ENCODE results near the gene PNMT. TPM values are rescaled to one million over a fixed set of nuclear protein-coding genes. Genes with fewer than 3 reads are reported as not detected.
"Not testable (repeated sequence)": the region's sequence is repeated elsewhere in the genome, so short reads cannot be mapped to it uniquely, and the experiment has no call there.

Gene PNMT
- polyA plus RNA-seq, 1 donor = 5.0 TPM

- DNase-seq = not testable (repeated sequence)
Observed at GRCh38 chr17:39711071-39711470, 42.8 kb downstream of the PNMT start.

- DNase-seq = no peak
Observed at GRCh38 chr17:39711851-39712250, 43.6 kb downstream of the PNMT start.

- DNase-seq = no peak
Observed at GRCh38 chr17:39714234-39714633, 46.0 kb downstream of the PNMT start.

DNA sequence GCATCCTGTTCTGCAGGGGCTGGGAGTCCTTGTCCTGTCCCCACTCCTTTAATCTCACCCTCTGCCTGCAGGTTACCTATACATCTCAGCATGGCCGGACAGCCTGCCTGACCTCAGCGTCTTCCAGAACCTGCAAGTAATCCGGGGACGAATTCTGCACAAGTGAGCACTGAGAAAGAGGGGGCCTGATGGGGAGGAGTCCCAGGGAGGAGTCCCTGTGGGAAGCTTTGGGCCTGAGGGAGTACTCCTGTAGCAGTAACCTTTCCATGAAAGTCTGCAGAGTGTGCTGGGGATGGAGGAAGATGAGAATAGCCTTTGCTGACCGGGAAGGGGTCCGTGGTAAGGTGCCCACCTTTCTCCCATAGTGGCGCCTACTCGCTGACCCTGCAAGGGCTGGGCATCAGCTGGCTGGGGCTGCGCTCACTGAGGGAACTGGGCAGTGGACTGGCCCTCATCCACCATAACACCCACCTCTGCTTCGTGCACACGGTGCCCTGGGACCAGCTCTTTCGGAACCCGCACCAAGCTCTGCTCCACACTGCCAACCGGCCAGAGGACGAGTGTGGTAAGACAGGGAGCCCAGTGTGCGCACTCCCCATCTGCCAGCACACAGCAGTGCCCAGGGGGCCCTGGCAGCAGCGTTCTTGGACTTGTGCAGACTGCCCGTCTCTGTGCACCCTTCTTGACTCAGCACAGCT lies 47.3 kb downstream of the PNMT start:
- no peak for DNase-seq

- DNase-seq = no peak
Observed at GRCh38 chr17:39716073-39716818, 48.0 kb downstream of the PNMT start.

DNA sequence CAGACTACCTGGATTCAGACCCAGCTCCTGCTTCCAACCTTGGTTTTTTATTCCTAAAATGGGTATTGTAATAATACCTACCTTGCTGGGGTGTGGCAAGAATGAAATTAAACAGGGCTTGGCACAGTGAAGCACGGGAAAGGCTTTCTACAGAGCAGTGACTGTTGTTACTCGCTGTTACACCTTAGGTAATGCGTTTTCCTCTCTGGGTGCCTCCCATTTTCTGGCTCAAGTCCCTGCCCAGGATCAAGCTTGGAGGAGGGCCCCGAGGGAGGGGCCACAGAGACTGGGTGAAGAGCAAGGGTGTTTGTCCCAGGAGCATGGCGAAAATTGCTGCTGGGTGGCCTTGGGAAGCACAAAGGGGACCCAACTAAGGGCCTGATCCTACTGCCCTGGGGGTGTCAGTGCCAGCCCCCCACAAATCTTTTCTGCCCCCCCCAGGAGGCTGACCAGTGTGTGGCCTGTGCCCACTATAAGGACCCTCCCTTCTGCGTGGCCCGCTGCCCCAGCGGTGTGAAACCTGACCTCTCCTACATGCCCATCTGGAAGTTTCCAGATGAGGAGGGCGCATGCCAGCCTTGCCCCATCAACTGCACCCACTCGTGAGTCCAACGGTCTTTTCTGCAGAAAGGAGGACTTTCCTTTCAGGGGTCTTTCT lies 48.8 kb downstream of the PNMT start:
- DNase-seq = no peak

DNA sequence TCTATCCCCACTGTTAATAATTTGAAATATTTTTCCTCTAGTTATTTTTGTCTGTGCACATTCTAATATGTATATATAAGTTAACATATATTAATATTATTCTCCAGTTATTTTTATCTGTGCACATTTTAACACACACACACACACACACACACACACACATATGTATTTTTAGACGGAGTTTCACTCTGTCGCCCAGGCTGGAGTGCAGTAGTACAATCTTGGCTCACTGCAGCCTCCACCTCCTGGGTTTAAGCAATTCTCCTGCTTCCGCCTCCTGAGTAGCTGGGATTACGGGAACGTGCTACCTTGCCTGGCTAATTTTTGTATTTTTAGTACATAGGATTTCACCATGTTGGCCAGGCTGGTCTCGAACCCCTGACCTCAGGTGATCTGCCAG lies 49.4 kb downstream of the PNMT start:
- no peak for DNase-seq

GRCh38 chr17:39719563-39720355 lies 51.5 kb downstream of the PNMT start:
- no peak for DNase-seq

Other genes starting within 250 kb of the PNMT start
- 27.0 TPM for gene MED1, start 217.2 kb upstream of the PNMT start, polyA plus RNA-seq (ENCODE audit: insufficient read length)
- 33.8 TPM for gene CDK12, start 207.0 kb upstream of the PNMT start, polyA plus RNA-seq (ENCODE audit: insufficient read length)
- 0.05 TPM for gene NEUROD2, start 60.5 kb upstream of the PNMT start, polyA plus RNA-seq (ENCODE audit: insufficient read length)
- gene PPP1R1B, start 41.5 kb upstream of the PNMT start, polyA plus RNA-seq (ENCODE audit: insufficient read length) = 4.5 TPM
- gene STARD3, start 31.3 kb upstream of the PNMT start, polyA plus RNA-seq (ENCODE audit: insufficient read length) = 36.2 TPM
- gene TCAP, start 3.1 kb upstream of the PNMT start, polyA plus RNA-seq (ENCODE audit: insufficient read length) = 345 TPM
- 23.3 TPM for gene PGAP3, start 19.6 kb downstream of the PNMT start, polyA plus RNA-seq (ENCODE audit: insufficient read length)
- 178 TPM for gene ERBB2, start 31.6 kb downstream of the PNMT start, polyA plus RNA-seq (ENCODE audit: insufficient read length)
- 19.7 TPM for gene MIEN1, start 62.1 kb downstream of the PNMT start, polyA plus RNA-seq (ENCODE audit: insufficient read length)
- 0.72 TPM for gene GRB7, start 69.5 kb downstream of the PNMT start, polyA plus RNA-seq (ENCODE audit: insufficient read length)
- gene IKZF3, start 195.9 kb downstream of the PNMT start, polyA plus RNA-seq (ENCODE audit: insufficient read length) = 0.17 TPM
- gene ZPBP2, start 199.7 kb downstream of the PNMT start, polyA plus RNA-seq (ENCODE audit: insufficient read length) = not detected